Liver (tissue), 9 donors: ENCODE measurements around the gene ASAP2. TPM values are rescaled to one million over a fixed set of nuclear protein-coding genes. Genes with fewer than 3 reads are reported as not detected.
A peak's percentile ranks its signal among the peaks of the same experiment; 100 is the strongest.

Experiments used
- DNase-seq: peaks from one replicate; pipeline ENCODE4 v3.0.0-alpha.2; 2017; ENCODE audit warnings: low spot score
- H3K27ac ChIP-seq, 2 donors: one replicate each; pipeline ENCODE4 v1.7.0; 2013; ENCODE audit warnings: inconsistent platforms in 2 of 2, low read length in 2 of 2, control low read depth in 1 of 2, low read depth in 1 of 2, mild to moderate bottlenecking in 1 of 2
- H3K27me3 ChIP-seq, 4 donors: one replicate each; pipeline versions ENCODE4 v1.6.1 to v1.7.0; 2013; ENCODE audit warnings: low read length in 3 of 4, inconsistent platforms in 1 of 4, mild to moderate bottlenecking in 1 of 4, moderate library complexity in 1 of 4; ENCODE audit not compliant: control insufficient read depth in 4 of 4, insufficient read depth in 4 of 4
- H3K36me3 ChIP-seq, 4 donors: one replicate each; pipeline versions ENCODE4 v1.6.1 to v1.7.0; 2013; ENCODE audit warnings: low read length in 3 of 4, mild to moderate bottlenecking in 3 of 4, low read depth in 1 of 4, moderate library complexity in 1 of 4; ENCODE audit not compliant: control insufficient read depth in 4 of 4, insufficient read depth in 3 of 4
- H3K4me1 ChIP-seq, 4 donors: one replicate each; pipeline versions ENCODE4 v1.6.1 to v1.7.0; 2013; ENCODE audit warnings: low read length in 3 of 4, mild to moderate bottlenecking in 3 of 4, moderate library complexity in 1 of 4; ENCODE audit not compliant: control insufficient read depth in 4 of 4, insufficient read depth in 4 of 4
- H3K4me3 ChIP-seq, 3 donors: one replicate each; pipeline versions ENCODE4 v1.6.1 to v1.7.0; 2013; ENCODE audit warnings: low read length in 3 of 3, control low read depth in 1 of 3, low read depth in 1 of 3, mild to moderate bottlenecking in 1 of 3
- H3K9ac ChIP-seq, 2 donors: one replicate each; pipeline ENCODE4 v1.7.0; 2013; ENCODE audit warnings: low read length in 2 of 2, mild to moderate bottlenecking in 2 of 2, moderate library complexity in 2 of 2, control low read depth in 1 of 2, low read depth in 1 of 2
- H3K9me3 ChIP-seq, 4 donors: one replicate each; pipeline versions ENCODE4 v1.6.1 to v1.7.0; 2013; ENCODE audit warnings: low read length in 3 of 4; ENCODE audit not compliant: control insufficient read depth in 4 of 4
- EGR1 ChIP-seq, 2 donors: IDR thresholded peaks; 2 replicates each; pipeline ENCODE4 v1.6.1; 2016 to 2018; ENCODE audit warnings: antibody characterized with exemption in 2 of 2, low read depth in 2 of 2
- FOXA2 ChIP-seq: IDR thresholded peaks from 2 replicates; pipeline ENCODE4 v1.6.1; 2016; ENCODE audit warnings: antibody characterized with exemption
- GABPA ChIP-seq, 2 donors: IDR thresholded peaks in 1 of 2; conservative IDR thresholded peaks in 1 of 2; 2 replicates each; pipeline ENCODE4 v1.6.1; 2016; ENCODE audit warnings: antibody characterized with exemption in 2 of 2, mild to moderate bottlenecking in 1 of 2, moderate library complexity in 1 of 2
- HNF4A ChIP-seq, 2 donors: conservative IDR thresholded peaks; 2 replicates each; pipeline ENCODE4 v1.6.1; 2016; ENCODE audit warnings: antibody characterized with exemption in 2 of 2, mild to moderate bottlenecking in 2 of 2
- HNF4G ChIP-seq: IDR thresholded peaks from 2 replicates; pipeline ENCODE4 v1.6.1; 2016; ENCODE audit warnings: antibody characterized with exemption
- NR2F2 ChIP-seq: IDR thresholded peaks from 2 replicates; pipeline ENCODE4 v1.6.1; 2016; ENCODE audit warnings: antibody characterized with exemption
- RAD21 ChIP-seq, 2 donors: IDR thresholded peaks; 2 replicates each; pipeline ENCODE4 v1.6.1; 2016; ENCODE audit warnings: antibody characterized with exemption in 2 of 2, mild to moderate bottlenecking in 2 of 2
- REST ChIP-seq: IDR thresholded peaks from 2 replicates; pipeline ENCODE4 v1.6.1; 2016; ENCODE audit warnings: antibody characterized with exemption, mild to moderate bottlenecking
- SP1 ChIP-seq: IDR thresholded peaks from 2 replicates; pipeline ENCODE4 v1.6.1; 2018; ENCODE audit warnings: antibody characterized with exemption, mild to moderate bottlenecking
- TAF1 ChIP-seq: conservative IDR thresholded peaks from 2 replicates; pipeline ENCODE4 v1.6.1; 2016; ENCODE audit warnings: antibody characterized with exemption, mild to moderate bottlenecking
- WGBS: extraction: QIAGEN DNeasy Blood & Tissue Kit; methylation state at CpG from one replicate; pipeline ENCODE4 v1.1.7; 2013; 5-methylcytosine and 5-hydroxymethylcytosine counted together
- polyA plus RNA-seq, 2 donors: library from polyadenylated mRNA; stranded (reverse) in 1 of 2; unstranded in 1 of 2; fragments of 200-250 nt in 1 of 2; fragments of >200 nt in 1 of 2; fragmentation: Nextera tagmentation in 1 of 2; extraction: Ambion mirVana in 1 of 2; gene quantifications; one replicate each; pipeline versions ENCODE4 v1.2.1 to v1.2.3, GENCODE V29; 2013 to 2015
- total RNA-seq, 2 donors: library from RNA; depleted of rRNA; stranded (reverse); fragments of >200 nt; gene quantifications; one replicate each; pipeline ENCODE4 v1.2.3, GENCODE V29; 2014
- TF ChIP-seq, protein P1 (sequence below): fragments of 150-350 bp; IDR thresholded peaks from 2 replicates; pipeline ENCODE4 v1.5.1; 2017; ENCODE audit warnings: improper control_type of control experiment, low read depth, low read length; ENCODE audit not compliant: missing input control
- TF ChIP-seq, protein P2 (sequence below): IDR thresholded peaks from 2 replicates; pipeline ENCODE4 v1.6.1; 2016; ENCODE audit warnings: antibody characterized with exemption
- donor health status: healthy.
- donor health status: healthy.
- donor health status: healthy.
- donor health status: healthy.
- donor health status: healthy.

ASAP2 gene
- total and polyA plus RNA-seq, 4 donors = 0.36 to 5.9 (median 2.6) TPM

GRCh38 chr2:9355716-9356115, 149.1 kb downstream of the ASAP2 start (continued):
- TF ChIP-seq, protein P1, sequence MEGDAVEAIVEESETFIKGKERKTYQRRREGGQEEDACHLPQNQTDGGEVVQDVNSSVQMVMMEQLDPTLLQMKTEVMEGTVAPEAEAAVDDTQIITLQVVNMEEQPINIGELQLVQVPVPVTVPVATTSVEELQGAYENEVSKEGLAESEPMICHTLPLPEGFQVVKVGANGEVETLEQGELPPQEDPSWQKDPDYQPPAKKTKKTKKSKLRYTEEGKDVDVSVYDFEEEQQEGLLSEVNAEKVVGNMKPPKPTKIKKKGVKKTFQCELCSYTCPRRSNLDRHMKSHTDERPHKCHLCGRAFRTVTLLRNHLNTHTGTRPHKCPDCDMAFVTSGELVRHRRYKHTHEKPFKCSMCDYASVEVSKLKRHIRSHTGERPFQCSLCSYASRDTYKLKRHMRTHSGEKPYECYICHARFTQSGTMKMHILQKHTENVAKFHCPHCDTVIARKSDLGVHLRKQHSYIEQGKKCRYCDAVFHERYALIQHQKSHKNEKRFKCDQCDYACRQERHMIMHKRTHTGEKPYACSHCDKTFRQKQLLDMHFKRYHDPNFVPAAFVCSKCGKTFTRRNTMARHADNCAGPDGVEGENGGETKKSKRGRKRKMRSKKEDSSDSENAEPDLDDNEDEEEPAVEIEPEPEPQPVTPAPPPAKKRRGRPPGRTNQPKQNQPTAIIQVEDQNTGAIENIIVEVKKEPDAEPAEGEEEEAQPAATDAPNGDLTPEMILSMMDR = no peak

DNA sequence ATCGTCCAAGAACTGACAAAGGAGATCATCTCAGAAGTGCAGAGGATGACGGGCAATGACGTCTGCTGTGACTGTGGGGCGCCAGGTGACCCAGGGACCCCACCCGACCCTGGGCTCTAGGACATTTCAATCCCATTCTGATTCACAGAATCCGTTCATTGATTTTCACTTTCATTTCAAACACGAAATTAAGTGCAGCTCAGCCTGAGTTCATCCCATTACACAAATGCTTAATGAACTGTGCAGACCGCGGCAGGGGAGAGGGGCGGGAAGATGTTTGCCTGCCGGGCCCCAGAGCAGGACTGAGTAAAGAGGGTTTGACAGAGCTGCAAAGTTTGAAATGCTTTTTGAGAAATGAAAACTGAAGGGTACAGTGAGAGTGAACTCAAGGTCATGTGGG, 149.6 kb downstream of the ASAP2 start:
- Histone ChIP-seq H3K27ac (no peak overlapping the region), H3K27me3 (no peaks in the 10 kb centered on the region), H3K9ac (no peak overlapping the region), H3K4me3 (peak overlapping the region in 1 of 3 donors; percentile 6), H3K36me3 (peaks cover 0 to 7% (median 3%) of the 10 kb centered on the region in 4 donors), H3K9me3 (no peaks in the 10 kb centered on the region), H3K4me1 (no peaks in the 10 kb centered on the region)
- TF ChIP-seq EGR1 (IDR thresholded peaks at IDR 0.05; ENCODE audit: low read depth in 2 of 2) (no peak), HNF4G (no peak), TAF1 (no peak), RAD21 (IDR thresholded peaks at IDR 0.05) (no peak), FOXA2 (no peak)
- no peak for DNase-seq
- 82% methylated on average over 11 of the region's 11 CpGs for WGBS

GRCh38 chr2:9358846-9359245, 152.2 kb downstream of the ASAP2 start:
- WGBS = 62% methylated on average over 1 of the region's 1 CpG
- H3K27me3 ChIP-seq = no peaks in the 10 kb centered on the region
- peaks cover 0 to 7% (median under 1%) of the 10 kb centered on the region in 4 donors for H3K36me3 ChIP-seq
- DNase-seq = no peak
- no peak overlapping the region for H3K9ac ChIP-seq
- H3K4me1 ChIP-seq = no peaks in the 10 kb centered on the region
- no peak overlapping the region for H3K27ac ChIP-seq
- H3K4me3 ChIP-seq = no peak overlapping the region
- TF ChIP-seq, protein P2, sequence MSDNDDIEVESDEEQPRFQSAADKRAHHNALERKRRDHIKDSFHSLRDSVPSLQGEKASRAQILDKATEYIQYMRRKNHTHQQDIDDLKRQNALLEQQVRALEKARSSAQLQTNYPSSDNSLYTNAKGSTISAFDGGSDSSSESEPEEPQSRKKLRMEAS = no peak
- no peak for TF ChIP-seq REST
- no peak for TF ChIP-seq GABPA (IDR thresholded peaks at IDR 0.05 in 1 of 2, conservative IDR thresholded peaks at IDR 0.05 in 1 of 2)
- TF ChIP-seq NR2F2 = no peak
- no peak for TF ChIP-seq SP1
- TF ChIP-seq HNF4A (conservative IDR thresholded peaks at IDR 0.05) = no peak
- no peak for TF ChIP-seq TAF1
- H3K9me3 ChIP-seq = no peaks in the 10 kb centered on the region
